ENCODE results near the gene PDZD2.

PDZD2 gene

GRCh38 chr5:32155211-32155610 is 516.3 kb downstream of the PDZD2 start:
- DNase-seq, result no peak

DNA sequence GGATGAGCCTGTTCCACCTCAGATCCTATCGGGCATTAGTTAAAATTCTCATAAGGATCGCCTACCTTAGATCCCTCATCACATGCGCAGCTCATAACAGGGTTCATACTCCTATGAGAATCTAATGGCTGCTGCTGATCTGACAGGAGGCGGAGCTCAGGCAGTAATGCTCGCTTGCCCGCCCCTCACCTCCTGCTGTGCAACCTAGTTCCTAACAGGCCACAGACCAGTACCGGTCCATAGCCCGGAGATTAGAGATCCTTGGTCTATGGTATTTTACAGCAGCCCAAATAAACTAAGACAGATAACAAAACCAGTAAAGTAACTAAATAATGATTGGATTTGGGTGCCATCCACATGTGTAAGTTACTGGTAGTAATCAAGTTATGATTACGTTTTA is 517.7 kb downstream of the PDZD2 start:
- DNase-seq, result no peak

DNA sequence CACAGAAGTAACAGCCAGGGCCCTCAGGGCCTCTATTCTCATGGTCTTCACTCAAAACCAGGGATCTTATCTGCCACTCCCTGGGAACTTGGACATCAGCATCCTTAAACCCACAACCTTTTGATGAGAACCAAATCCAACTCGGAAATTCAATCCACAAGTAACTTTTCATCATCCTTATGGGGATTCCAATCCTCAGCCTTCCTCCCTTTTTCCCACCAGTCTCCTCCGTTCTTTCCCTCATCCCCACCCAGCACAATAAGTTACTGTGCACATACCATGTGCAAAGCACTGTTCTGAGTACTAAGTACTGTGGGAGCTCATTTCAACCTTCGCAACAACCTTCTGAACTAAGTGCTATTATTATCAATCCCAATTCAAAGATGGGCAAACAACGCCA is 518.1 kb downstream of the PDZD2 start:
- no peak for DNase-seq

GRCh38 chr5:32158679-32158975 is 519.7 kb downstream of the PDZD2 start:
- no peak for DNase-seq

DNA sequence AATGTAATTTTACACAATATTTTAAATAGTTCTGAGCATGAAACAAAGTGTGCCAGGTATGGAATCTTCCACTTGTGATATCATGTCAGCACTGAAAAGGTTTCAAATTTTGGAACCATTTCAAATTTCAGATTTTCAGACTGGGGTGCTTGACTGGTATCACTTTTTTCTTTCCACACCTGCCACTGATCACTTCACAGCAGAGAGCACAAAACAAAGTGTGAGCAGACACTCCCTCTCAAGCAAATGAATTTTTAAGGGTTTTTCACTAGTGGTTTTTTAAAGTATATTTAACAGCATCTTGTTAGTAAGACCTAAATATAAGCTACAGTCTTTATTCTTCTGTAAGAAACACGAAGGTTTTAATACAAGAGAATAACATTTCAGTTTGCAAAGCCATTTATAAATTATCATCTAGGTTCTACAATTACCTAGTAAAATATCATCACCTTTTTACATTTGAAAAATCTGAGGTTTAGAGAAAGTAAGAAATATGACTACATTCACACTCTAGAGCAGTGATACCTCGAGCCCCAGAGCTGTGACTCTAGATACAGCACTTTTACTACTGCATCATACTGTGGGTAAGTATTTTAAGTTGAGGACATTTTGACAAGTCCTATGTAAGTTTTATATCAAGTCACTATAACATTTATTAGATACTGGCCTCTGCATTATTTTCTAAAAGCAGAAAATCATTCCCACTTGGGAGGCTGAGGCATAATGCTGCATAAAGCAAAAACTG is 520.6 kb downstream of the PDZD2 start:
- DNase-seq, result no peak

- no peak for DNase-seq
Measured at GRCh38 chr5:32160228-32160627, 521.3 kb downstream of the PDZD2 start.
